GM18867 (cell line): ENCODE data around the gene RPLP2.
A peak's percentile ranks its signal among the peaks of the same experiment; 100 is the strongest.

Experiments
- ATAC-seq: cut with Tn5 transposase; IDR thresholded peaks from one replicate; pipeline ENCODE4 v1.9.1; 2021; ENCODE audit warnings: mild to moderate bottlenecking, moderate library complexity; ENCODE audit not compliant: unreplicated experiment

Gene RPLP2

DNA sequence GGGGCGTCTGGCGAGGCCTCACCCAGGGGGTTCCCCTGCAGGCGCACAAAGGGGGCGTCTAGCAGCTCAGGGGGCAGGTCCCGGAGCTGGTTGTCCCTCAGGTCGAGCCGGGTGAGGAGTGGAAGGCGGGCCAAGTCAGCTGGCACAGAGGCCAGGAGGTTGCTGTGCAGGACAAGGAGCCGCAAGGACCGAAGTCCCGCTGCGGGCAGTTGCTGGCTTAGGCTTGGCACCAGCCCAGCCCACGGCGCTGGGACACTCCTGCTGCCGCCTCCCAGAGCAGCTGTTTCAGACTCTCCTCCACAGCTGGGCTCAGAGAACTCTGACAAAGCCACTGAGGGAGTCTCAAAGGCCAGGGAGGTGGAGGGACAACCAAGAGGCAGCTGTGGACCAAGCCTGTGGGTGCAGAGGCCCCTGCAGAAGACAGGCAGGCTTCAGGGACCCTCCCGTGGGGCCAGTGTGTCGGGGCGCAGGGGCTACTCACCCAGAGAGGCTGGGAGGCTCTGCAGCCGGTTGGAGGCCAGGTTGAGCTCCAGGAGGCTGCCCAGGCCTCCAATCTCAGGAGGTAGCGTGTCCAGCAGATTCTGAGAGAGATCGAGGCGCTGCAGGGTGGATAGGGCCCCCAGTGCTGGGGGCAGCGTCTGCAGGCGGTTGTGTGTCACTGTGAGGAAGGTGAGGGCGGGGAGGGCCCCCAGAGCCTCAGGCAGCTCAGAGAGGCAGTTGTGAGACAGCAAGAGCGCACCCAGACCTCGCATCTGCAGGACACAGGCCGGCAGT lies 6.9 kb upstream of the RPLP2 start:
- no peak for ATAC-seq

DNA sequence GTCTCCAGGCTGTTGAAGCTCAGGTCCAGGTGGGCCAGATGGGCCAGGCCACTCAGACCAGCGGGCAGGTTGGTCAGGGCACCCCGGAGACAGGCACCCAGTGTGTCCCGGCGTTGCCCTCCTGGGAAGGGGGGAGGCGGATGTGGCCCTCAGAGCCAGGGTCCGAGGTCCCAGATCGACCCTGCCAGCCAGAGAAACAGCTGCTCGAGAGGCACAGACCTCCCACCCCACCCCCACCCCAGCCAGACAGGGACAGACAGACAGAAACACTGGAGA lies 6.4 kb upstream of the RPLP2 start:
- no peak for ATAC-seq

DNA sequence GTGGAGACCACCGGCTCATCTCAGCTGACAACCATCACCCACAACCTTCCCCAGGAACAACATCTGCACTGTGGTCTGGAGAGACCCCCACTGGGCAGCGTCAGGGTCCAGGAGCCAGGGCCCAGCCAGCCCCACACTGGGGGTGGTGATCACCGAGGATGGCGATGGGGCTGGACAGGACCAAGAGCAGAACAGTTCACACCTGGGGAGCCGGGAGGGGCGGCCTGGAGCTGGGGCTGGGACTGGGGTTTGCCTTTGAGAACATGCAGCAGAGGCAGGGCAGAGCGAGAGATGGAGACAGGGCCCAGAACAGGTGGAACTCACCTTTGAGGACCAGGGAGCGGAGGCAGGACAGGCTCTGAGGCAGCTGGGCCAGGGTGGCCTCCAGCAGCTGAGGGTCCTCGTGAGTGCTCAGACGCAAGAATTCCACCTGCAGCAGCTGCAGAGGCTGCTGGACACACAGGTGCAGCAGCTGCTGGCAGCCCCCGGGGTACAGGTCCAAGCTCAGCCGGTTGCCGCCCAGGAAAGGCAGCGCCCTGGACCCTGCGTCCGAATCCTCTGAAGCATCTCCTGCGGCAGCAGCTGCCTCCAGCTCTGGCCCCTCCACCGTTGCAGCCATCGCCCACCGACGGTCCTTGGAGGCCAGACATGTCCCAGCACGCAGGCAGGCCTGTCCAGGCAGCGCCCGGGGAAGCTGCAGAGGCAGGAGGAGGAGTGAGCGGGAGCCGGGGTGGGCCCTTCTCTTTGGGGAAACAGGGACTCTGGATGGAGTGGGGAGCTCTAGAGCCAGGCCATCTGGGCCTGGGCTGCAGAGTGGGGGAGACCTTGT lies 5.8 kb upstream of the RPLP2 start:
- ATAC-seq = no peak

DNA sequence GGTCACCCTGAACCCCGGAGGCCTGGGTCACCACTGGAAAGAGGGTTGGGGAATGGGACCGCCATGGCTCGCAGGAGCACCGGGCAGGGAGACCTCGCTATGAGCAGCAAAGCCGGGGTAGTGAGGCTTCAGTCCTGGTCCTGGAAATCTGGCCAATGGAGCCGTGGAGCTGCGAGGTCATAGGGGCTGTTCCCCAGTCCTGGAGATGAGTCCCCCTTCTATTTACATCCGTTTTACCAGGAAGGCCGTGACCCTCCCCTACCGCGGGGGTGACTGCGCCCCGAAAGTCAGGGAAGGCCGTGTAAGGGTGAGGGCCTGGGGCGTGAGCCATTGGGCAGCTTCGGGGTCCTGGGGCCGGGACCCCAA lies 5.2 kb upstream of the RPLP2 start:
- ATAC-seq = no peak

DNA sequence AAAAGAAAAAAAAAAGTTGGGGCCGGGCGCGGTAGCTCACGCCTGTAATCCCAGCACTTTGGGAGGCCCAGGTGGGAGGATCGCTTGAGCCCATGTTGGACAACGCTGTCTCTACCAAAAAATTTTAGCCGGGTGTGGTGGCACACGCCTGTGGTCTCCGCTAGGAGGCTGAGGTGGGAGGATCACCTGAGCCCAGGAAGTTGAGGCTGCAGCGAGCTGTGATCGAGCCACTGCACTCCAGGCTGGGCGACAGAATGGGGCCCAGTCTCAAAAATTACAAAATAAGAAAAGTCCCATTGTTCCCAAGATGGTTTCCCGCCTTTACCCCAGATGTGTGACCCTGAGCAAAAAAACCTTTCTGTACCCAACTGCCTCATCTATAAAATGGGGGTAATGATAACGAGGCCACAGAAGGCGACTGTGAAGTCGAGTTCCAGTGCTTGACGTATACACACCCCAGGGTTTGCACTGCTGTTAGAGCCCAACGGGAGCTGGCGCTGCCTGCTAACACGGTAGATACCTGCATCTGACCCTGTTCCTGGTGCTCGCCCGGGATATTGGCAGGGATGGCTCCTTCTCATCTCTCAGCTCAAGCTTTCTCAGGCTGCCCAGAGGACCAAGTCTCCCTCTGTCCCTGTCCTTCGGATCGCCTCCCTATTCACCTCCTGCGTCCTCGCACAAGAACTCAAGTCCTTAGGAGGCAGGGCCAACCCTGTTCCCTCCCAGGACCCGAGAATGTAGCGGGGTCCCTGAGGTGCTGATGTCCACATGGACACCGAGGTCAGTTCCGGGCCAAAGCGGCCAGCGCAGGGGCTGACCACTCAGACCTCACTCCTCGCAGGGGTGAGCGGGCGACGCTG lies 1.1 kb upstream of the RPLP2 start:
- peak; percentile 3 for ATAC-seq

DNA sequence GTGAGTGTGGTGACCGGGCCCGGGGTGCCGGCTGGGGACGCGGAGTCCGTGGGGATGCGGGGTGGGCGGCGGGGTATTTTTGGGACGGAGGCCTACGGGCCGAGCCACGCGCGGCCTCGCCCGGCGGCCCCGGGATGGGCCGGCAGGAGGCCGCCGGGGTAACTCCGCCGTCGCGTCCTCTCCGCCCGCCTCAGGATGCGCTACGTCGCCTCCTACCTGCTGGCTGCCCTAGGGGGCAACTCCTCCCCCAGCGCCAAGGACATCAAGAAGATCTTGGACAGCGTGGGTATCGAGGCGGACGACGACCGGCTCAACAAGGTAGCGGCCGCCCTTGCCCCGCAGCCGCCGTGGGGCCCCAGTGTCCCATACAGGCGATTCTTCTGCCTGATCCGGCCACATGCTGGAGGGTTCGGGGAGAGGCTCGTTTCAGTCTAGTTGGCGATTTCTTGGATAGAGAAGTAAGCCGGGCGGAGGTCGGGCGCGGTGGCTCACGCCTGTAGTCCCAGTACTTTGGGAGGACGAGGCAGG lies 337 bp downstream of the RPLP2 start:
- ATAC-seq = no peak

DNA sequence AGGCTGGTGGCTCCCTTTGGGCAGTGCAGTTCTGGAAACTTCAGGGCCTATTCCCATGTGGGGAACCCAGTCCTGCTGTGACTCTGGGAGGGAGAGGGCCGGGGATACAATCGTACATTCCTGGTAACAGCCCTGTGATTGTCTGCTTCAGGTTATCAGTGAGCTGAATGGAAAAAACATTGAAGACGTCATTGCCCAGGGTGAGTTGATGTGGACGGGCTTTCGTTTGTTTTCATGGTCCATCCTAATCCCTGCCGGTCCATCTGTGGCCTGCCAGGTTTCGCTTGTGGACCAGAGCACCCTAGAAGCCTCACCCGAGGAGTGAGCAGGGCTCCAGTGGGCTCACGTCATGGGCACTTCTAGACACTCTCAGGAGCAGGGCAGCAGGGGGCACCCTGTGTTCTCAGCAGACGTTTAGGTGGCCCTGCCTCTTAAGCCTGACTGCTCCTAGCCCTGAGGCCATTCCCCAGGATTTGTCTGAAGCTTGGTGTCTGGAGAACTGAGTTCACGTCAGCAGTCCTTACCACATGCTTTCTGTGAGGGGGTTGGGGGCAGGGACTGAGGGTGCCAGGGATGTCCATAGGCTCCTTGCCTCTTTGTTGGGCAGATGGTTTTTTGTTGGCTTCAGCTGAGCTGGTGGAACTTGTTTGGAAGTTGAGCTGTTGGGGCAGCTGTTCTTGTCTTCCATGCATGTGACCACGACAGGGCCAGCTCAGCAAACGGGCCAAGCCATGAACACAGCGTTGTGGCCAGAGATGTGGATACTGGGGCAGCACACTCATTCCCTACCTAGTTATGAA lies 1.9 kb downstream of the RPLP2 start:
- no peak for ATAC-seq

DNA sequence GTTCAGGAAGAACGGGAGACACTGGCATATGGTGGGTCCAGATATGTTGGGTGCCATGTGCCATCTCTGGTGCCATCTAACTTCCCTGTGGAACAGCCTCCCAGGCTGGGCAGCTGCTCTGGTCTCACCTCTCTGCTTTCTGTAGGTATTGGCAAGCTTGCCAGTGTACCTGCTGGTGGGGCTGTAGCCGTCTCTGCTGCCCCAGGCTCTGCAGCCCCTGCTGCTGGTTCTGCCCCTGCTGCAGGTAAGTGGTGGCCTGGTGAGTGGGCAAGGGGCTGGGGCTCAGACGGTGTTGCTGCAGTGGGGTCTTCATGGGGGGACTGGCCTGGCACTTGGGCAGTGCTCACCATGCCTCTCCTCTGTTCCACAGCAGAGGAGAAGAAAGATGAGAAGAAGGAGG lies 2.6 kb downstream of the RPLP2 start:
- no peak for ATAC-seq

DNA sequence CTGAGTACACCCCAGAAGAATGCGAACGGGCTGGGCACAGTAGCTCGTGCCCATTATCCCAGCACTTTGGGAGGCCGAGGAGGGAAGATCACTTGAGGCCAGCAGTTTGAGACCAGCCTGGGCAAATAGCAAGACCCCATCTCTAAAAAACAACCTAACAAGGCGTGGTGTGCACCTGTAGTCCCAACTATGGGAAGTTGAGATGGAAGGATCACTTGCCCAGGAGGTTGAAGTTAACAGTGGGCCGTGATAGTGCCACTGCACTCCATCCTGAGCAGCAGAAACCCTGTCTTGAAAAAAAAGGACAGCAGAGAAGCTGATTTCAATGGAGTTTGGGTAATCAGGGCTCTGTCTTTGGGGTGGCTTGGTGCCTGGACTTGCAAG lies 3.3 kb downstream of the RPLP2 start:
- no peak for ATAC-seq

DNA sequence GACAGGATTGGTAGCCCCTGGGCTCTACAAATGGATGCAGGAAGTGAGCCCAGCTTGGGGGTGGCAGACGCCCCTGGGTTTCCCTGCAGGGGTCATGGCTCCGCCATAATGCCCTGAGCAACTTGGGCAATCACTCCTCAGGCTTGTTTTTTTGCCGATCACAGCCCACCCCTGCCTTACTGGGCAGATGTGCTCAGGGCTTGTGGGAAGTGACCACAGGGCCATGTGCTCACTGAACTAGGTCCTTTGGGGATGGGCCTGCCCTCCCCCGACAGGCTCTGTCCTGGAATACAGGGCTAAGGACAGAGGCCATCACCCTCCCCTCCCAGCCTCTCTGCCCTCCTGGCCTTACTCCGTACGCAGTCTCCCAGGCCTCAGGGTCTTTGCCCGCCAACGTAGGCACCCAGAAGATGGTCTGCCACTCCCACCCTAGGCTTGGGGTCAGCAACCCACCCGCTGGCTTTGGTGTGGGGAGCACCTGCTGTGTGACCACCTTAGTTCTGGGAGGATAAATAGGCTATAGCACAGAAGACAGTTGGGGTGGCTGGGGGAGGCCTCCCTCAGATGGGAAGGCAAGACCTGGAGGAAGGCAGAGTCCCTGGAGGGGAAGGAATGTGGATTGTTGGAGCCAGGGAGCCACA lies 3.8 kb downstream of the RPLP2 start:
- no peak for ATAC-seq

DNA sequence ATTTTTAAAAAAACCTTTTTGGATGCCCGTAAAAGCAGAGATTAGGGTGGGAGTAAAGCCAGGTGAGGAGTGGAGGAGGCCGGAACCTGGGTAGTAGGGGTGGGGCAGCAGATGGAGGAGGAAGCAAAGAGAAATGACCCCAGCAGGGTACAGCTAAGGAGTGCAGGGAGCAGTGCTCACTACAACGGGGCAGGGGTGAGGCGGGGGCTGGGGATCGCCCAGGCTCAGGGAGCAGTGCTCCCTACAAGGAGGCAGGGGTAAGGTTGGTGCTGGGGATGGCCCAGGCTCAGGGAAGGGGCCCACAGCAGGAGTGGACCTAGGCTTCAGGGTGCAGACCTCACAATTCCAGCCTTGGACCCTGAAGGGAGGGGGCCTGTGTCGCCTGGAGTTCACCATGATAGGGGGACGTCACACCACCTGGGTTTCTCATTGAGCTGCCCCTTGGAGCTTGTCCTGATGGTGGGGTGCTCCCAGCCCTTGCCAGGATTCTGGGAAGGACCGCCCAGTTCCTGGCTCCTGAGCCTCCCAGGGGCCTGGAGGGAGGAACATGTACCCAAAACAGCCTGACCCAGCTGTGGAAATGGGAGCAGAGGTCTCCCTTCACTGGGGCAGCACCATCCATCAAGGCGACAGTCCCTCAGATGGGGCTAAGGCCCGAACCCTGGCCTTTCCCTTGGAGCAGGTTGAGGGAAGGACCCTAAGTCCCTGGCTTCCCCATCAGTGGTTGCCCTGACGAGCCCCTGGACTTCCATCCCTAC lies 6.1 kb downstream of the RPLP2 start:
- no peak for ATAC-seq

DNA sequence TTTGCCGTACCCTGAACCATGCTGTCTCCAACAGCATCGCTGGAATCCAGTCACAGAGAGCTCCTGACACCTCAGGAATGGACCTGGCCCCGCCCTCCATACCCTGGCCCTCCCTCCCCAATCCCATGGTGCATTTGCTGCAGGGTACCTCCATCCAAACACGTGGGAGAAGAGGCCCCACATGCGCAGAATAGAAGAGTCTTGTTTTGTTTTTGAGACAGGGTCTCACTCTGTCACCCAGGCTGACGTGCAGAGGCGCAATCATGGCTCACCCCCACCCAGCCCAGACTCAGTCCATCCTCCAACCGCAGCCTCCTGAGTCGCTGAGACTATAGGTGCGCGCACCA lies 6.6 kb downstream of the RPLP2 start:
- no peak for ATAC-seq

DNA sequence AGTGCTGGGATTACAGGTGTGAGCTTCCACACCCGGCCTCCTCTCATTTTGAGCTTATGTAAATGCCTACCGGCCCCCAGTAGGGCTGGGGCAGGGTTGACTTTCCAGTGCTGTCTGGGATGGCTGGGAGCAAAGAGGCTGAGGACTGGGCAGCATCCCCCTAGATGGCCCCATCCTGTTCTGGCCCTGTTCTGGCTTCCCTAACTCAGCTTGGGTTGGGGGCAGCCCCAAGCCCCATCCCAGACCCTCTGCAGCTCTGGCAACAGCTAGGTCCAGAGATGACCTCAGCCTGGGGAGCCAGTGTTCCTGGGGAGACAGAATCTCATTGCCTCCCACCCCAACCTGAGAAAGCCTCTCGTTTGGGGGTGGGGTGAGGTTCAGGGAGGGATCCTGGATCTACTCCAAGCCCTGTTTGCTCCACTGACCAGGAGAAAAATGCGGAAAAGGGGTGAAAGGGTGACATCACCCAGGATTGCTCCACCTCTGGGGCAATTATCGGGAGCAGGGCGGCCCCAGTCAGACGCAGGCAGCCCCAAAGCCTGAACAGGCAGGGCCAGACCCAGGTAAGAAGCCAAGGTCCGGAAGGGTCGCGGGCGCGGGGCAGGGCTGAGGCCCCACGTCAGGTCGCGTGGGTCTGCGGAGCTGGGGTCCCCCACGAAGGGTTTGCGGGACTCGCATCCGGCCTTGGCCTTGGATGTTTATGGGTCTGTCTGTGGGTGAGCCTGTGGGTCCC lies 8.8 kb downstream of the RPLP2 start, which contains the start of gene PNPLA2:
PNPLA2 (plus strand) TSS at position 519 of the 733 bp plus-strand sequence. CDS start 805 bp downstream, outside the sequence.
- no peak for ATAC-seq

DNA sequence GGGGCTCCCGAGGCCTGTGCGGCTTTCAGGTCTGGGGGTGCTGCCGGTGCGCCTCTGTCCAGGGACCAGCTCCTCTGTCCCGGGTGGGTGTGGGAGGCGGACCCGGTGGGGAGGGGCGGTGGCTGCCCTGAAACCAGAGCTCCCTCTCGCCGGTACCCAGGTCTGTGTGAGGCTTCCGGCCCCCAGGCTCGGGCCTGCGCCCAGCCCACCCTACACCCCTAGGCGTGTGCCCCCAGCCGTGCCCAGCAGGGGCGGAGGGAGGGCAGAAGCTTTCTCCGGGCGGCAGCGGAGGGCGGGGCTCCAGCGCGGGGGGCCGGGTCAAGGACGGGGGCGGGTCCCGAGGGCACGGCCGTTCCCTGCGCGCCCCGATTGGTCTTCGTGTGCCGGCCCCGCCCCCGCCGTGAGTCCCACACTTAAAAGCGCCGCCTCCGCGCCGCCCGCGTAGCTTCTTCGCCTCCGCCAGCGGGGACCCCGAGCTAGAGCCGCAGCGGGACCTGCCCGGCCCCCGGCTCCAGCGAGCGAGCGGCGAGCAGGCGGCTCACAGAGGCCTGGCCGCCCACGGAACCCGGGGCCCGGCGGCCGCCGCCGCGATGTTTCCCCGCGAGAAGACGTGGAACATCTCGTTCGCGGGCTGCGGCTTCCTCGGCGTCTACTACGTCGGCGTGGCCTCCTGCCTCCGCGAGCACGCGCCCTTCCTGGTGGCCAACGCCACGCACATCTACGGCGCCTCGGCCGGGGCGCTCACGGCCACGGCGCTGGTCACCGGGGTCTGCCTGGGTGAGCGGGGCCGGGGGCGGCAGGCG lies 9.6 kb downstream of the RPLP2 start:
- peak; percentile 67 for ATAC-seq

DNA sequence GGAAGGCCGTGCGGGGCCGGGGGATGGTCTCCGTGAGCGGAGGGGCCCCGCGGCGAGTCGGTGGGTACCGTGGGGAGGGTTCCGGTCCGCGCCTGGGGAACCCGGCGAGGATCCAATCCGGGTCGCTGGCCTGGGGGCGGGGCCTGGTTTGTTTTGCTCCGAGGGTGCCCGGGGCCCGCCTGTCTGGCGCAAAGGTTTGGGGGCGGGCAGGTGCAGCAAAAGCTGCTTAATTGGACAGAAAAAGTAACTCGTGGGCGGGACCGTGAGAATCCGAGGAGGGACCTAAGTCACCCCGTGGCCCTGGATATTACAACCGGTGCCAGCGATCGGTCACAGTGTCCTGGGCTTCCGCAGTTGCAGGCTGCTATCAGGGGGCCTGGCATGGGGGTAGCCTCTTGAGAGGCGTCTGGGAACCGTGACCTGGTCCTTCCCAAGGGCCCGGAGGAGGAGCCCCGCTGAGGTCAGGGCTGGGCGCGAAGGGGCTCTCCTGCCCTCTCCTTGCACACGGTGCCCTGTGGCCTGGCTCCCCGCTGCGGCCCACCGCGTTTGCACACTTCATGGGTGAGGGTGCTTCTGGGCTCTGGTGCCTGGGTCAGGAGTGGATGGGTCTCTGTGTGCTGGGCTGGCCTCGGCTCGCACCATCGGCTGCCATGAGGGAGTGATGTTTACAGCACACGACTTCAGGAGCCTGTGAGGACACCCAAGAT lies 10.3 kb downstream of the RPLP2 start:
- peak; percentile 58 for ATAC-seq

DNA sequence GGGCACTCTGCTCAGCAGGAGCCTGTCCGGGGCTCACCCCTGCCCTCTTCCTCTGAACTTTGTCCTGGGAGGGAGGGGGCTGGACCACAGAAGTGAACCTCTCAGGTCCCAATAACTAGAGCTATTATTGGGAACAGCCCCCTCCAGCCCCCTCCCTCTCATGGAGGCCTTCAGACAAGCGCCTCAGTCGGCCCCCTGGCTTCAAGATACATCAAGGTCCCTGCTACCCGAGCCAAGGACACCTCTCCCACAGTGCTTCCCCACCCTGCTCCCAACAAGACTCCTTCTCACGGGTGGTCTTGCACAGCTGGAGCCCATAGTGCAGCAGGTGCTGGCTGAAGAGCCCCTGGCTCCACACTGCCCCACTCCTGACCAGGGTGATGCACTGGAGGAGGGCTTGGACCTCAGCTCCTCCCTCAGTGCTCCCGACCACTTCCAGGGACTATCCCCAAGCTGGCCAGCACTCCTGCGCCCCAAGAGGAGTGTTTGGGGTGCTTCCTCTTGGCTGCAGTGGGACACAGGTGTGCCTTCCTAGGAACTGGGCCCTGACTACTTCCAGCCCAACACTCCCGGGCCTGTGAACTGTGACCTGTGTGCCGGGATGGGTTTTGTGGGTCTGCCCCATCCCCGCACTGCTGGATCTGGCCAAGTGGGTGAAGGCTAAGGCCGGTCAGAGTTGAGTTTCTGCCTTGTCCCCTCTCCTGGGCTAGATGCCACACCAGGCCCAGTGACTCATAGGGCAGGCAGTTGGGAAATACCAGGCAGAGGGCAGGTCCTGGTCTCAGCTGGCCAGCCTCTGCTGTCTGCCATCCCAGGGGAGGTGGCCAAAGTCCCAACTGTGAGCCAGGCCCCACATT lies 11.1 kb downstream of the RPLP2 start:
- ATAC-seq = no peak
